Suprapubic skin (tissue), 4 donors: Measurements from ENCODE around the gene CELA2A.

Source experiments
- CTCF ChIP-seq, 2 donors: fragments of 200-600 bp in 1 of 2; fragments of 450-650 bp in 1 of 2; sonication (generic) in 1 of 2; IDR thresholded peaks; one replicate each; pipeline ENCODE4 v1.5.1; 2016 to 2019; ENCODE audit warnings: antibody characterized with exemption in 2 of 2, mild to moderate bottlenecking in 1 of 2, moderate library complexity in 1 of 2
- EP300 ChIP-seq: sonication (generic); formaldehyde crosslinking; IDR thresholded peaks from one replicate; pipeline ENCODE4 v1.6.1; 2017; ENCODE audit warnings: antibody characterized with exemption
- POLR2A ChIP-seq, 2 donors: fragments of 450-650 bp; IDR thresholded peaks; one replicate each; pipeline ENCODE4 v1.6.1; 2017; ENCODE audit warnings: antibody characterized with exemption in 2 of 2, mild to moderate bottlenecking in 2 of 2, moderate library complexity in 2 of 2
- POLR2AphosphoS5 ChIP-seq, 3 donors: sonication (generic); formaldehyde crosslinking; IDR thresholded peaks; one replicate each; pipeline ENCODE4 v1.6.1; 2017; ENCODE audit warnings: antibody characterized with exemption in 3 of 3

- TF ChIP-seq CTCF (IDR thresholded peaks at IDR 0.05) = no peak
- TF ChIP-seq POLR2A (IDR thresholded peaks at IDR 0.05) = no peak
- no peak for TF ChIP-seq POLR2AphosphoS5 (IDR thresholded peaks at IDR 0.05)
- TF ChIP-seq EP300 = no peak
These were observed 23.3 kb downstream of the CELA2A start for GRCh38 chr1:15479654-15480347.
